Islet of Langerhans (tissue), 1 donor: Measurements from ENCODE around the gene ANKRD35.
A peak's percentile ranks its signal among the peaks of the same experiment; 100 is the strongest.
"Not testable (repeated sequence)": the region's sequence is repeated elsewhere in the genome, so short reads cannot be mapped to it uniquely, and the experiment has no call there.

Experiments
- FAIRE-seq: peaks from one replicate; lab custom pipeline; 2011; peaks lifted over from hg19 to GRCh38; lab: Jason Lieb, UNC

The ANKRD35 gene

GRCh38 chr1:145857170-145857569 lies 28.5 kb downstream of the ANKRD35 start:
- FAIRE-seq: no peak

- peak; percentile 5 for FAIRE-seq
Measured at GRCh38 chr1:145855426-145855948, 30.2 kb downstream of the ANKRD35 start.

- no peak for FAIRE-seq
Measured at GRCh38 chr1:145849356-145850160, 36.1 kb downstream of the ANKRD35 start.

GRCh38 chr1:145847827-145848226 lies 37.8 kb downstream of the ANKRD35 start:
- no peak for FAIRE-seq

- no peak for FAIRE-seq
Measured at GRCh38 chr1:145846201-145846612, 39.5 kb downstream of the ANKRD35 start.

- FAIRE-seq: no peak
Measured at GRCh38 chr1:145845514-145846161, 40.0 kb downstream of the ANKRD35 start, which contains the start of gene NUDT17. Gene NUDT17, plus strand, starts transcription at chr1:145845630. Its CDS starts 11 bp downstream, at chr1:145845641.

- FAIRE-seq: no peak
Measured at GRCh38 chr1:145845144-145845513, 40.5 kb downstream of the ANKRD35 start.

- FAIRE-seq: no peak
Measured at GRCh38 chr1:145843031-145843430, 42.6 kb downstream of the ANKRD35 start.

- FAIRE-seq: no peak
Measured at GRCh38 chr1:145837656-145838055, 48.0 kb downstream of the ANKRD35 start.

GRCh38 chr1:145830810-145831209 lies 54.9 kb downstream of the ANKRD35 start:
- not testable (repeated sequence) for FAIRE-seq

GRCh38 chr1:145828367-145829026 lies 57.2 kb downstream of the ANKRD35 start:
- FAIRE-seq: no peak

- FAIRE-seq: no peak
Measured at GRCh38 chr1:145827966-145828365, 57.7 kb downstream of the ANKRD35 start.

- no peak for FAIRE-seq
Measured at GRCh38 chr1:145826030-145826429, 59.6 kb downstream of the ANKRD35 start.

- no peak for FAIRE-seq
Measured at GRCh38 chr1:145824499-145824842, 61.2 kb downstream of the ANKRD35 start.

GRCh38 chr1:145823565-145824498 lies 61.8 kb downstream of the ANKRD35 start, which contains the start of the genes POLR3C and RNF115:
Gene POLR3C, plus strand, starts transcription at chr1:145824200. Its CDS starts 1,577 bp downstream, at chr1:145825777.
Gene RNF115, minus strand, starts transcription at chr1:145824095. Its CDS starts 222 bp downstream, at chr1:145823873.
- FAIRE-seq: no peak

GRCh38 chr1:145822779-145823331 lies 62.8 kb downstream of the ANKRD35 start:
- FAIRE-seq: not testable (repeated sequence)

GRCh38 chr1:145818095-145818494 lies 67.6 kb downstream of the ANKRD35 start:
- not testable (repeated sequence) for FAIRE-seq
